Stimulated activated CD8-positive, alpha-beta memory T cell treated with anti-CD3 and anti-CD28 coated beads, Interleukin-2, amount 100 ng/mL, for 48 hours (primary cell): ENCODE results near the gene CYB5D1.
A peak's percentile ranks its signal among the peaks of the same experiment; 100 is the strongest.

Experiments
- DNase-seq, 2 donors: peaks; one replicate each; pipeline ENCODE4 v3.0.0-alpha.2; 2020; ENCODE audit warnings: low read depth in 2 of 2

Gene CYB5D1

GRCh38 chr17:7885367-7886226, 27.8 kb downstream of the CYB5D1 start:
- peak; percentile 23 to 28 for DNase-seq

GRCh38 chr17:7886227-7887037, 28.6 kb downstream of the CYB5D1 start:
- DNase-seq: peak; percentile 38 to 40

GRCh38 chr17:7887038-7887481, 29.3 kb downstream of the CYB5D1 start:
- no peak for DNase-seq

- DNase-seq: peak; percentile 74 to 83
These were observed 29.8 kb downstream of the CYB5D1 start for GRCh38 chr17:7887482-7888183.

DNA sequence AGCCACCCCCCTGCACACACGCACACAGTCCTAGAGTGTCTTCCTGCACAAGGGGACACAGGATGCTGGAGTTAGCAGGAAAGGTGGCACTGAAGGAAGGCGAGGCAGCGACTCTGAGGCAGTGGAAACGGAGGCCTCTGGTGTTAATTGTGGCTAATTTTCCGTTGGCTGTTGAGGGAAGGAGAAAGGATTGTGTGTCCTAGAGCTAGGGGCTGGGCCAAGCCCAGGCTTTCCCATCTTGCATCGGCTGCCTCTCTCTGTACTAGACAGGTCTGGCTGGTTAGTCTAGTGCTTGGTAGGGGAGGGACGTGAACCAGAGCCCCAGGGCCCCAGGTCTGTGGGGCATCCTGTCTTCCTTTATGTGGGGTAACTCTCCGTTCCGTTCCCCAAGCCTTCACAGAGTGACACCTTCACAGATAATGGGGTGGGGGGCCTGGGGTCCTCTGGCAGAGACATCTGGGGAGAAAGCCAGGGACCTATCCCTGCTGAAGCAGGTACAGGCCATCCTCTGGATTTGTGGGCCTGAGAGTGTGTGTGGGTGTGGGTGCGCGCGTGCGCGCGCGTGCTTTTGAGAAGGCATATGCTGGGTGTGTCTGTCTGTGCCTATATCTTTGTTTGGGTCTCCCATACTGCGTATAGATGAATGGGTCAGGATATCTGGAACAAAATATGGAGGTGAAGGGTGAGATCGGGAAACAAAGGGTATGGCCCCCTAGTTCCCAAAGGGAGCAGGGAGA, 30.5 kb downstream of the CYB5D1 start, which contains the start of gene CHD3:
Gene CHD3 (plus strand): TSS at position 606 of the 737 bp plus-strand sequence. CDS start 212 bp downstream, outside the sequence.
- peak; percentile 26 to 52 for DNase-seq

DNA sequence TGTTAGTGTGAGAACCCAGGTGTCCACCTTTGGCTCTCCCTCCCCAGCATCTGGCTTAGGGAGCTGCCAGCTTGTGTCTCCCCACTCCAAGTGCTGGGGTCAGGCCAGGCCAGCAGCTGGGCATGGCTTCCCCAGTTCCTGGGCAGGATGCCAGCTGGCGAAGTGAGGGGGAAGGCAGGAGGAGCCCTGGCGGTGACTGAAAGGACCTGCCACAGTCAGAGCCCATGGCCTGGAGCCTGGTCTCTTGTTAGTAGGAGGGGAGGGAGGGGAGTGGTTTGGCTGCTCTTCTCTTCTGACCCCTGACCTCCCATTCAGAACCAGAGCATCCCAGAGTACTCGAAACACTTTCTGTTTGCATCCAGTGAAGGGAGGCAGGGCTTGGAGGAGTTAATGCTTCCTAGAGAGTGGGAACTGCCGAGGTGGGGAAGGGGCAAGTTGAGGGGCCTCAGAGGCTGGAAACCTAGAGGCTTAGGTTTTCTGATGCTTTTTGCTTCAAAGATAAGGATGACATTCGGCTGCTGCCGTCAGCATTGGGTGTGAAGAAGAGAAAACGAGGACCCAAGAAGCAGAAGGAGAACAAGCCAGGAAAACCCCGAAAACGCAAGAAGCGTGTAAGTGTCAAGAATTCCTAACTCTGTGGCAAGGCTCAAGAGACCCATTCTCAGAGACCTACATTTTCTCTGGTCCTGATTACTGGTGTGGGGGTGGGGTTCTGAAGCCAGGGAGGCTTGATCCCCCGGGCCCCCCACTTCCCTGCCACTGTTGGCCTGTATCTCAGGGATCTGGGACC, 31.6 kb downstream of the CYB5D1 start:
- DNase-seq: peak in 1 of 2 donors; percentile 25

- DNase-seq: no peak
These were observed 35.5 kb downstream of the CYB5D1 start for GRCh38 chr17:7893187-7893880.

GRCh38 chr17:7894226-7894625, 36.4 kb downstream of the CYB5D1 start:
- DNase-seq: no peak

DNA sequence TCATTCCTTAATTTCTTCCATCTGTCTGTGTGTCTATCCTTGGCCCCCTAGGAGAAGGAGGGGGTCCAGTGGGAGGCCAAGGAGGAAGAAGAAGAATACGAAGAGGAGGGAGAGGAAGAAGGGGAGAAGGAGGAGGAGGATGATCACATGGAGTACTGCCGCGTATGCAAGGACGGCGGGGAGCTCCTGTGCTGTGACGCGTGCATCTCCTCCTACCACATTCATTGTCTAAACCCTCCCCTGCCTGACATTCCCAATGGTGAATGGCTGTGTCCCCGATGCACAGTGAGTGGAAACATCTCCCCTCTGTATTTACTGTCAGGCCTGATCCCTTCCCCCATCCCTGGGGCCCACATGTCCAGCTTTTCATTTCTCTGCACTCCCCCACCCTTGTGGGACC, 37.1 kb downstream of the CYB5D1 start:
- no peak for DNase-seq

DNA sequence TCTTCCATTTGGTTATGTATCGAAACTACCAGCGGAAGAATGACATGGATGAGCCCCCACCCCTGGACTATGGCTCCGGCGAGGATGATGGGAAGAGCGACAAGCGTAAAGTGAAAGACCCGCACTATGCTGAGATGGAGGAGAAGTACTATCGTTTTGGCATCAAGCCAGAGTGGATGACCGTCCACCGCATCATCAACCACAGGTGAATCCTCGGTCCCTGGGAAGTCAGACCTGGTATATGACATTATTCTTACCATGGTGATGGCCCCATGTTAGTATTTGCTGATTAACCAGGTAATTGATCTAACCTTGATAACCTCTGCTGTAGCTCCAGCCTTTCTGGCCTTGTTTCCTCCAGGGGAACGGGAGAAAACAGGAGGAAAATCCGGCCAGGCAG, 39.3 kb downstream of the CYB5D1 start:
- no peak for DNase-seq

DNA sequence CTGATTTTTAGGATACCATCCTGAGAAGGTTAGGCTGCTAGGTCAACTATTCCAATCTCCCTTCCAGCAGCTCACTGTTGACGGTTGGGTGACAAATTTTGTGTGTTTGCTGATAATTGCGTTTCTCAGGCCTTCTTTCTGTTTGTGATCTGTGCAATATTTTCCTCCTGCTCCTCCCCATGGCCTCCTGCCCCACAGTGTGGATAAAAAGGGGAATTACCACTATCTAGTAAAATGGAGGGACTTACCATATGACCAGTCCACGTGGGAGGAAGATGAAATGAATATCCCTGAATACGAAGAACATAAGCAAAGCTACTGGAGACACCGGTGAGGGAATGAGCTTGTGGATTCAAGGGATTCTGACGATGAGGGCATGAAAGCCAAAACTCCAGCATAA, 40.0 kb downstream of the CYB5D1 start:
- DNase-seq: no peak

DNA sequence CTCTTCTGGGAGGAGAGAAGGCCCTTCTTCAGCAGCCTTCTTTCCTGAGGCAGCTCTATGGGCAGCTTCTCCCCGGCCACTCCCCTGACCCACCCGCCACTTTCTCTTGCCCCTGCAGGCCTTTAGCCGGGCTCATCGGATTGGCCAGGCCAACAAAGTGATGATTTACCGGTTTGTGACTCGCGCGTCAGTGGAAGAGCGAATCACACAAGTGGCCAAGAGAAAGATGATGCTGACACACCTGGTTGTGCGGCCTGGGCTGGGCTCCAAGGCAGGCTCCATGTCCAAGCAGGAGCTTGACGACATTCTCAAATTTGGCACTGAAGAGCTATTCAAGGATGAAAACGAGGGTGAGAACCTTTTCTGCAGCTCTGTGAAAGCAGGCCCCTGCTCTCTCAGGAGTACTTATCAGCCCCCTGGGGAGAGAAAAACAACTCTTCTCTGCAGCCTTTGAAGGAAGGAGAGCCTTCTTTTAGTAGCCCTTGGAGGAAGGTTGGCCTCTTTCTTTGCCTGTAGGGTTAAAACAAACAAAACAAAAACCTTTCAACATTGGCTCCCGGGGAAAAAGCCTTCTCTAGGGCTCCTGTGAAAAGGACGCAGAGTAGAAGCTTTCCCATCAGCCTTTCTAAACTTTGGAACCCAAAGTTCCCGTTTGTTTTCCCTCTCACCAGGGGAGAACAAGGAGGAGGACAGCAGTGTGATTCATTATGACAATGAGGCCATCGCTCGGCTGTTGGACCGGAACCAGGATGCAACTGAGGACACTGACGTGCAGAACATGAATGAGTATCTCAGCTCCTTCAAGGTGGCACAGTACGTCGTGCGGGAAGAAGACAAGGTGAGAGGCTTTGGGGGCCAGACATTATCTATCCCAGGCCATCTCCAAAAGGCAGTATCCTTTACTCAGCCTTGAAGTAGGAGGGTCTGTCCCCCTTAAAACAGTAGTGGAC, 45.6 kb downstream of the CYB5D1 start:
- DNase-seq: no peak

DNA sequence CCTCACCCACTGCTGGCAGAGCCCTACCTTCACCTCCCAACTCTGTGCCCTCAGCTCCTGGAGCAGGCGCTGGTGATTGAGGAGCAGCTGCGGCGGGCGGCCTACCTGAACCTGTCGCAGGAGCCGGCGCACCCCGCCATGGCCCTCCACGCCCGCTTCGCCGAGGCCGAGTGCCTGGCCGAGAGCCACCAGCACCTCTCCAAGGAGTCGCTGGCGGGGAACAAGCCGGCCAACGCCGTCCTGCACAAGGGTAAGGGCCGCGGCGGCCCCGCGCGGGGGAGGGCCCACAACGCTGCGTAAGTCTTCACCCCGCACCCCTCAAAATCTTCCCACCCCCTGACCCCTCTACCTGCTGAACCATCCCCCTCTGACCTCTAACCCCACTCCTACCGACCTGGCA, 51.3 kb downstream of the CYB5D1 start:
- no peak for DNase-seq

- no peak for DNase-seq
These were observed 52.5 kb downstream of the CYB5D1 start for GRCh38 chr17:7910281-7910680.

DNA sequence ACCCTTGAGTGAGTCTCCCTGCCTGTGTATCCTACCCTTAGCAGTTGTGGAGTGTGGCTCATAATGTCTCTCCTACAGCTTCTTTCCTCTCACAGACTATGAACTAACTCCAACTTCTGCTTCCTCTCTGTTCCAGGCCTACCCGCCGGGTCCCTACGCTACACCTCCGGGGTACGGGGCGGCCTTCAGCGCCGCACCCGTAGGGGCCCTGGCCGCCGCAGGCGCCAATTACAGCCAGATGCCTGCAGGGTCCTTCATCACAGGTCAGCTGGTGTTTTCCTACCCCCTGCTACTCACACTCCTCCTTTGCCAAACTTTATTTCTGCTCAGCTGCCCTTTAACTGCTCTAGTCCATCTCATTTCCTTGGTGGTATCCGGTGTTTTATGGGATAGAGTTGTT, 52.9 kb downstream of the CYB5D1 start:
- no peak for DNase-seq

DNA sequence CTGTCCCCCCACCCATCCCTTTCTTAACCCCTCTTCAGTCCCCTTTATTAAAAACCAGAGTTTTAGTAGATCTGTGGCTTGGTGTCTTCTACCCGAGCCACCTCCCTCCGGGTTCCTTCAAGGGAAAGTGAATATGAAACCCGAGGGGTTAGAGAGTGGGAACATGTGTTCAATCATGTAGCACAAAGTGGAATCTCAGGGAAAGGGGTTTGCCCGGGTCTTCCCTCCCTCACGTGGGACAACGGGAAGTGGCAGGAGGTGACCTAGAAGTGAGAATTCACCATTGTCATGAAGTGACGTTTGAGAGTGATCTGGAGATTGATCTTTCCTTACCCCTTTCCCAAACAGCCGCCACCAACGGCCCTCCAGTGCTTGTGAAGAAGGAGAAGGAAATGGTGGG, 53.3 kb downstream of the CYB5D1 start:
- DNase-seq: no peak
